CD4-positive, alpha-beta memory T cell (primary cell): ENCODE data around the gene SETD2. TPM values are rescaled to one million over a fixed set of nuclear protein-coding genes. Genes with fewer than 3 reads are reported as not detected.

Experiments
- CTCF ChIA-PET: fragments of 350-600 bp; sonication (Branson Sonifier 250); formaldehyde crosslinking; loops from one replicate; lab custom pipeline; 2021; ENCODE audit warnings: inconsistent platforms; ENCODE audit not compliant: partially characterized antibody; lab: Charles Lee
- POLR2A ChIA-PET: fragments of 350-600 bp; sonication (Branson Sonifier 250); formaldehyde crosslinking; loops from one replicate; lab custom pipeline; 2021; ENCODE audit not compliant: partially characterized antibody; lab: Charles Lee
- DNase-seq, 5 donors: peaks; one replicate each; pipeline versions ENCODE4 v3.0.0 to v3.0.0-alpha.2; 2020 to 2022; ENCODE audit warnings: mixed read lengths in 1 of 5
- H3K27ac ChIP-seq: one replicate; pipeline ENCODE4 v1.7.0; 2013; ENCODE audit warnings: low read depth, low read length
- H3K27me3 ChIP-seq: 2 replicates; pipeline ENCODE4 v1.7.0; 2013; ENCODE audit warnings: mild to moderate bottlenecking, low read length, moderate library complexity; ENCODE audit not compliant: insufficient read depth
- H3K36me3 ChIP-seq: 2 replicates; pipeline ENCODE4 v1.7.0; 2013; ENCODE audit warnings: mild to moderate bottlenecking, low read length, moderate library complexity; ENCODE audit not compliant: insufficient read depth
- H3K4me1 ChIP-seq: 2 replicates; pipeline ENCODE4 v1.7.0; 2013; ENCODE audit warnings: mild to moderate bottlenecking, low read length, moderate library complexity; ENCODE audit not compliant: insufficient read depth
- H3K4me3 ChIP-seq, 2 donors: one replicate each; pipeline ENCODE4 v1.7.0; 2013; ENCODE audit warnings: low read length in 2 of 2, mild to moderate bottlenecking in 1 of 2
- H3K9me3 ChIP-seq, 2 donors: one replicate each; pipeline ENCODE4 v1.7.0; 2013; ENCODE audit warnings: low read length in 2 of 2, control low read depth in 1 of 2; ENCODE audit not compliant: control insufficient read depth in 1 of 2
- H3K27ac Mint-ChIP-seq, 7 donors: one replicate each; pipeline ENCODE4 v1.8.0; 2020 to 2021; ENCODE audit warnings: mixed read lengths in 7 of 7, mild to moderate bottlenecking in 6 of 7, inconsistent platforms in 3 of 7, moderate library complexity in 3 of 7
- H3K27me3 Mint-ChIP-seq, 2 donors: one replicate each; pipeline ENCODE4 v1.8.0; 2020 to 2021; ENCODE audit warnings: mixed read lengths in 2 of 2
- H3K36me3 Mint-ChIP-seq, 2 donors: one replicate each; pipeline ENCODE4 v1.8.0; 2020 to 2021; ENCODE audit warnings: mixed read lengths in 2 of 2, inconsistent platforms in 1 of 2, mild to moderate bottlenecking in 1 of 2
- H3K4me1 Mint-ChIP-seq, 4 donors: one replicate each; pipeline ENCODE4 v1.8.0; 2020 to 2021; ENCODE audit warnings: mixed read lengths in 4 of 4, mild to moderate bottlenecking in 1 of 4
- H3K4me3 Mint-ChIP-seq, 8 donors: one replicate each; pipeline ENCODE4 v1.8.0; 2020 to 2021; ENCODE audit warnings: mixed read lengths in 8 of 8, mild to moderate bottlenecking in 7 of 8, moderate library complexity in 6 of 8, inconsistent platforms in 3 of 8
- H3K9me3 Mint-ChIP-seq, 8 donors: one replicate each; pipeline ENCODE4 v1.8.0; 2020 to 2021; ENCODE audit warnings: mixed read lengths in 8 of 8, mild to moderate bottlenecking in 5 of 8, inconsistent platforms in 3 of 8, moderate library complexity in 1 of 8
- intact Hi-C: fragments of 100-400 bp; cut with micrococcal nuclease; formaldehyde crosslinking; loops from one replicate; pipeline ENCODE4 v1.15.1; 2023
- polyA plus RNA-seq, 2 donors: library from polyadenylated mRNA; unstranded; fragments of 300-500 nt; fragmentation: Illumina TruSeq; gene quantifications; one replicate each; pipeline ENCODE4 v1.2.3, GENCODE V29; 2021
- total RNA-seq, 2 experiments: library from RNA; stranded (reverse); gene quantifications; one replicate each; pipeline ENCODE4 v1.2.3, GENCODE V29; 2021

SETD2 gene
- total and polyA plus RNA-seq, 4 experiments from 2014 or later: 3.4 to 74.1 (median 50.0) TPM

GRCh38 chr3:47022641-47023071 lies 141.3 kb downstream of the SETD2 start:
- intact Hi-C loops: no loop called here
- Mint-ChIP-seq H3K4me3 (no peak overlapping the region), H3K27ac (peak overlapping the region in 4 of 7 donors; percentile 29 to 81 (median 51)), H3K27me3 (no peaks in the 10 kb centered on the region), H3K36me3 (peaks cover 17 to 35% of the 10 kb centered on the region in 2 donors), H3K4me1 (peaks cover 22 to 44% (median 37%) of the 10 kb centered on the region in 4 donors), H3K9me3 (no peaks in the 10 kb centered on the region)
- no peak overlapping the region for H3K4me3 ChIP-seq
- peaks cover 6% of the 10 kb centered on the region for H3K36me3 ChIP-seq
- H3K27ac ChIP-seq: no peak overlapping the region
- no peaks in the 10 kb centered on the region for H3K27me3 ChIP-seq
- peaks cover 7% of the 10 kb centered on the region for H3K4me1 ChIP-seq
- CTCF ChIA-PET: interaction anchor here (1.1 to 1.6 kb wide), 2 partner anchors 10 to 141 kb away, joined by 3 to 4 read pairs; partner anchors contain the start of gene SETD2
- no peak for DNase-seq
- no peaks in the 10 kb centered on the region for H3K9me3 ChIP-seq
- POLR2A ChIA-PET: no interaction called here

- H3K36me3 Mint-ChIP-seq: peaks cover 12 to 46% of the 10 kb centered on the region in 2 donors
- no peak overlapping the region for H3K27ac ChIP-seq
These were observed 143.6 kb downstream of the SETD2 start for GRCh38 chr3:47020311-47020710.

GRCh38 chr3:47019201-47019600 lies 144.7 kb downstream of the SETD2 start:
- Mint-ChIP-seq H3K27me3 (no peaks in the 10 kb centered on the region), H3K4me1 (peaks cover 24 to 45% (median 31%) of the 10 kb centered on the region in 4 donors), H3K27ac (peak overlapping the region; percentile 38 to 94 (median 73)), H3K36me3 (peaks cover 12 to 50% of the 10 kb centered on the region in 2 donors), H3K9me3 (no peaks in the 10 kb centered on the region), H3K4me3 (no peak overlapping the region)
- Histone ChIP-seq H3K9me3 (no peaks in the 10 kb centered on the region), H3K4me3 (no peak overlapping the region), H3K4me1 (peaks cover 21% of the 10 kb centered on the region), H3K36me3 (peaks cover 6% of the 10 kb centered on the region), H3K27me3 (no peaks in the 10 kb centered on the region), H3K27ac (no peak overlapping the region)
- intact Hi-C loops: no loop called here
- POLR2A ChIA-PET: no interaction called here
- CTCF ChIA-PET: interaction anchor here (1.0 to 2.7 kb wide), 2 partner anchors 9 to 21 kb away, joined by 3 to 7 read pairs; no protein-coding TSS in a partner anchor
- no peak for DNase-seq

More at GRCh38 chr3:47020311-47020710, 143.6 kb downstream of the SETD2 start:
- DNase-seq: no peak
- H3K9me3 Mint-ChIP-seq: no peaks in the 10 kb centered on the region
- Histone ChIP-seq H3K4me3 (no peak overlapping the region), H3K9me3 (no peaks in the 10 kb centered on the region), H3K4me1 (peaks cover 21% of the 10 kb centered on the region), H3K36me3 (peaks cover 6% of the 10 kb centered on the region), H3K27me3 (no peaks in the 10 kb centered on the region)
- no peak overlapping the region for H3K4me3 Mint-ChIP-seq
- intact Hi-C loops: no loop called here
- CTCF ChIA-PET: interaction anchor here (2.7 kb wide), 1 partner anchor 22 kb away, joined by 7 read pairs; no protein-coding TSS in a partner anchor
- H3K27ac Mint-ChIP-seq: peak overlapping the region; percentile 57 to 89 (median 74)
- peaks cover 26 to 50% (median 39%) of the 10 kb centered on the region in 4 donors for H3K4me1 Mint-ChIP-seq
- POLR2A ChIA-PET: interaction anchor here (1.0 to 1.3 kb wide), 2 partner anchors 21 to 144 kb away, joined by 3 read pairs; partner anchors contain the start of gene SETD2
- H3K27me3 Mint-ChIP-seq: no peaks in the 10 kb centered on the region

GRCh38 chr3:47018269-47018611 lies 145.7 kb downstream of the SETD2 start:
- Histone ChIP-seq H3K9me3 (no peaks in the 10 kb centered on the region), H3K27me3 (no peaks in the 10 kb centered on the region), H3K4me3 (no peak overlapping the region), H3K36me3 (peaks cover 6% of the 10 kb centered on the region), H3K27ac (peak overlapping the region; percentile 26), H3K4me1 (peaks cover 21% of the 10 kb centered on the region)
- no peaks in the 10 kb centered on the region for H3K9me3 Mint-ChIP-seq
- H3K27ac Mint-ChIP-seq: peak overlapping the region; percentile 46 to 91 (median 79)
- no peak overlapping the region for H3K4me3 Mint-ChIP-seq
- intact Hi-C loops: no loop called here
- ChIA-PET POLR2A (no interaction called here), CTCF (interaction anchor here (1.2 kb wide), 1 partner anchor 50 kb away, joined by 3 read pairs; no protein-coding TSS in a partner anchor)
- DNase-seq: no peak
- peaks cover 12 to 58% of the 10 kb centered on the region in 2 donors for H3K36me3 Mint-ChIP-seq
- H3K27me3 Mint-ChIP-seq: no peaks in the 10 kb centered on the region
- peaks cover 24 to 52% (median 31%) of the 10 kb centered on the region in 4 donors for H3K4me1 Mint-ChIP-seq

- intact Hi-C loops: no loop called here
- ChIA-PET CTCF (interaction anchor here (0.8 to 1.2 kb wide), 2 partner anchors 10 to 50 kb away, joined by 3 to 4 read pairs; no protein-coding TSS in a partner anchor), POLR2A (interaction anchor here (1.6 kb wide), 1 partner anchor 30 kb away, joined by 3 read pairs; no protein-coding TSS in a partner anchor)
- H3K27ac ChIP-seq: peak overlapping the region; percentile 26
- Mint-ChIP-seq H3K4me1 (peaks cover 24 to 52% (median 31%) of the 10 kb centered on the region in 4 donors), H3K27ac (peak overlapping the region; percentile 9 to 91 (median 79)), H3K27me3 (no peaks in the 10 kb centered on the region), H3K4me3 (no peak overlapping the region), H3K9me3 (no peaks in the 10 kb centered on the region), H3K36me3 (peaks cover 12 to 58% of the 10 kb centered on the region in 2 donors)
- peaks cover 21% of the 10 kb centered on the region for H3K4me1 ChIP-seq
- H3K36me3 ChIP-seq: peaks cover 6% of the 10 kb centered on the region
- no peak for DNase-seq
- H3K9me3 ChIP-seq: no peaks in the 10 kb centered on the region
- H3K4me3 ChIP-seq: no peak overlapping the region
- no peaks in the 10 kb centered on the region for H3K27me3 ChIP-seq
These were observed 146.2 kb downstream of the SETD2 start for GRCh38 chr3:47017504-47018268.

GRCh38 chr3:47016934-47017435 lies 146.9 kb downstream of the SETD2 start:
- CTCF ChIA-PET: interaction anchor here (0.8 to 1.2 kb wide), 3 partner anchors 10 to 49 kb away, joined by 3 to 4 read pairs (median 3); no protein-coding TSS in a partner anchor
- H3K9me3 ChIP-seq: no peaks in the 10 kb centered on the region
- H3K27me3 ChIP-seq: no peaks in the 10 kb centered on the region
- Mint-ChIP-seq H3K9me3 (no peaks in the 10 kb centered on the region), H3K36me3 (peaks cover 12 to 56% of the 10 kb centered on the region in 2 donors), H3K4me1 (peaks cover 24 to 52% (median 31%) of the 10 kb centered on the region in 4 donors), H3K27ac (peak overlapping the region; percentile 73 to 91 (median 86)), H3K27me3 (no peaks in the 10 kb centered on the region), H3K4me3 (peak overlapping the region in 2 of 8 donors; percentile 5 to 30)
- H3K4me3 ChIP-seq: no peak overlapping the region
- peaks cover 21% of the 10 kb centered on the region for H3K4me1 ChIP-seq
- H3K36me3 ChIP-seq: peaks cover 6% of the 10 kb centered on the region
- H3K27ac ChIP-seq: peak overlapping the region; percentile 26
- intact Hi-C loops: no loop called here
- POLR2A ChIA-PET: interaction anchor here (1.6 kb wide), 1 partner anchor 30 kb away, joined by 3 read pairs; no protein-coding TSS in a partner anchor
- DNase-seq: peak in 3 of 5 donors; percentile 17 to 57 (median 18)
